NCI-H345 (cell line): ENCODE data around the gene SNAP29.
"Not testable (repeated sequence)": the region's sequence is repeated elsewhere in the genome, so short reads cannot be mapped to it uniquely, and the experiment has no call there.

ENCODE experiments used
- DNase-seq: peaks from one replicate; lab custom pipeline; 2025; lab: John Stamatoyannopoulos, UW

Gene SNAP29

DNA sequence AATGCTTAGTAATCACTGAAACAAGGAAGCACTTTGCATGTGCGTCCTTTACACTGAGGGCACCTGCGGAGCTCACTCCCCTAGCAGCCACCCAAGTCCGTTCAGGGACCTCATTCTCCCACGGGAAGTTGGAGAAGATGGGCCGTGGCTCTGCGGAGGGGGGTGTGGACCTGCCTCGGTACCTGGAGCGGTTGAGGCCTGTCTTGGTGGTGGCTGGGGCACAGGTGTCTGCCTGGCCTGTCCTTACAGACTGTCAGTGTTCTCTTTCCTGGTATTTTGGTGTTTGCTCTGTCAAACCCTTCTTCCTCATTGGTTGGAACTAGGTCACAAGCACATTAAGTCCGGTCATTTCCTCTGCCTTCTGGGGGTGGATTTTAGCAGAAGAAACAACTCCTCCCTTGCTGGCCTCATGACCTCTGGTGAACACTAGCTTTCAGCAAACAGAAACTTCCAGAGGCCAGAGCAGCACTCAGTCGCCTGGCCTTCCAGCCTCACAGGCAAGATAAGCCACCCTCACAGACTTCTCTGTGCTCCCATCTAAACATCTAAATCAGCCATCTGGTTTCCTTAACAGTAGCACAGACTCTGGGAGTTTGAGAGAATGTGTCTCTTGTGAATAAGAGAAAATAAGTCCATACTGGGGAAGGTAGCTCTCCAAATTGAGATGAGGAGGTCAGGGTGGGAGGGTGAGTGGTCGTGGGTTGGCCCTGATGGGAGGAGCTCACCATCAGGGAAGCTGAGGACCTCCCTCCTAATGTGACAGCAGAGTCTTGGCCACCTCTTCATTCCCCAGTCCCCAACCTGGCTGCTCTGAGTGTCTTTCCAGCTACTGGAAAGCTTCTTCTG is 8.6 kb downstream of the SNAP29 start:
- no peak for DNase-seq

GRCh38 chr22:20868025-20868962 is 9.5 kb downstream of the SNAP29 start:
- DNase-seq: no peak

- no peak for DNase-seq
Measured at GRCh38 chr22:20869234-20869633, 10.4 kb downstream of the SNAP29 start.

DNA sequence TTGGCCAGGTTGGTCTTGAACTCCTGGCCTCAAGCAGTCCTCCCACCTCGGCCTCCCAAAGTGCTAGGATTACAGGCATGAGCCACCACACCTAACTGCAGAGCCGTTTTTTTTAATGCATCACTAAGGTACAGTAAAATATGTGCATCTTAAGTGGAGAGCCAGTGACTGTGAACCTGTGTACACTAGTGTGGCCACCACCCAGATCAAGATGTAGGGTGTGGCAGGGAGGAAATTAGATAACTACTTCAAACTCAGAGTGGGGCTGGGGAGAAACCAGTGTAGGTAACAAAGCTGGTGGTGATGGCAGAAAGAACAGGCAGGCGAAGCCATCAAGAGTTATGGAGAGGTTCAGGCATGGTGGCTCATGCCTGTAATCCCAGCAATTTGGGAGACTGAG is 14.4 kb downstream of the SNAP29 start:
- no peak for DNase-seq

GRCh38 chr22:20875296-20875695 is 16.5 kb downstream of the SNAP29 start:
- DNase-seq: no peak

DNA sequence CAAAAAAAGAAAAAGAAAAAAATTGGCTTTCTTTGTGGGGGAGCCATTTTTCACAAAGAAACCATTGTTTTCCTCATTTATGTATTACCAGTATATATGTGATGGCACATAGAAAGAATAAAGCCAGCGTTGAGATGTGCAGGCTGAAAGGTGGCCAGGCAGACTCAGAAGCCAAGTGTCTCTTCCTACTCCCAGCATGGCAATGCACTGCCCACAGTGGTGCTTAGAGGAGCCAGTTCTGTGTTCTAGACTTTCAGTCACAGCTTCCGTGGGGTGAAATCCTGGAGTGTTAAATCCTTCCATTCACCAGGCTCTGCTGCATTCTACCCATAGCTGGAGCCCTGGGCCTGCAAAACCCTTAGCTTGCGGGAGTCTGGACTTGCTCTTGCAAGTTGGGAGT is 18.9 kb downstream of the SNAP29 start:
- DNase-seq: no peak

DNA sequence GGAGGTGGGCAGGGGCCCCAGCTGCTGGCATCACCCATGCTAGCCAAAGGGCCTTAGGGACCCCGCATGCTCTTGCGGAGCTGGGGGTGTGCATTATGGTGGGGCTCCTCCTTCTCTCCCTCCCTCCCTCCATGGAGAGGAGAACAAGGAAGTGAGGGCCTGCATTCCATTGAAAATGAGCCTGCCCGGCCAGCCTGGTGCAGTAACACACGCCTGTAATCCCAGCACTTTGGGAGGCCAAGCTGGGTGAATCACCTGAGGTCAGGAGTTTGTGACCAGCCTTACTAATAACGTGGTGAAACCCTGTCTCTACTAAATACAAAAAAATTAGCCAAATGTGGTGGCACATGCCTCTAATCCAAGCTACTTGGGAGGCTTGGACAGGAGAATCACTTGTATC is 22.4 kb downstream of the SNAP29 start:
- DNase-seq: no peak

DNA sequence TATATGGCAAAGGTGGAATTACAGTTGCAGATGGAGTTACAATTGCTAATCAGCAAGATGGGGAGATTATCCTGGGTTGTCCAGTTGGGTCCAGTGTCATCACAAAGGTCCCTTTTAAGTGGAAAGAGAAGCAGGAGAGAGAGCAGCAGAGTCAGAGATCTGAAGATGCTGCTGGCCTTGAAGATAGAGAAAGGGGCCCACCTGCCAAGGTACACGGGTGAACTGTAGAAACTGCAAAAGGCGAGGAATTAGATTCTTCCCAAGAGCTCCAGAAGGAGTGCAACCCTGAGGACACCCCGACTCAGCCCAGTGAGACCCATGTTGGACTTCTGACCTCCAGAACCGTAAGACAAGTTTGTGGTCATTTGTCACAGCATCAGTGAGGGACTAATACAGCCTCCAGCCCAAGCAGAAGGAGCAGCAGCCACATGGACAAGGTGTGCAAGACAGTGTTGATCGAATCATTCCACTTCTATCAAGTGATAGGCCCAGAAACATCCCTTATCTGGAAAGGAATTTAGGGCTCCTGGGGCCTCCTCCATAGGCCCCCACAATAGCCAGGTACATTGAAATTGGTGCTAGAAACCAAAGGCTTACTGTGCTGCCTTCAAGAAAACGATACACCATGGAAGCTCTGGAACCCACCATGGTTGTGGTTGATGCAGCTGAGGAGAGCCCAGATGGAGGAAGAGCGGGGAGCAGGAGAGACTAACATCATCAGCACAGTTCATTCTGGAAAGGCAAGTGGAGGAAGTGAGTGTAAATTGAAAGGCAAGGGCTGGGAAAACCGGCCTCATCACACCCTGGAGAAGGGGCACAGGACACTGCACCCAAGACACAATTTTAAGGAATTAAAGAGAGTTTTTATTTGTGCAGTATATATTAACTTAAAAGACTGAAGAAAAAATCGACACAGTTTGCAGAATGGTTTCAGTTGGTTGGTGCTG is 23.3 kb downstream of the SNAP29 start:
- no peak for DNase-seq

- no peak for DNase-seq
Measured at GRCh38 chr22:20882855-20883254, 24.0 kb downstream of the SNAP29 start.

DNA sequence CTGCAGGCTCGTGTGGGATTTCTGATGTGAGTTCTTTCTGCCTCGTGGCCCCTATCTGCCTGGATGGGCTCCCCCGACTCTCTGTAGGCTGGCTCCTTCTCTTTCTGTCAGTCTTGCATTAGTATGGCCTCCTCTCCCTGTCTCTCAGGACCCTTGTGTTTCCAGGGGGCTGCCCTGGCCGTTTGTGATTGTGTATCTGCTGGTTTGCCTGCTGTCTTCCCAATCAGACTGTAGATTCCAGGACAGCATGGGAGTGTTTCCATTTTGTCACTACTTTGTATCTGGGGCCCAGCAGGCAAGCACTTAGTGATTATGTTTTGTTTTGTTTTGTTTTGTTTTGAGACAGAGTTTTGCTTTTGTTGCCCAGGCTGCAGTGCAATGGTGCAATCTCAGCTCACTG is 25.6 kb downstream of the SNAP29 start:
- no peak for DNase-seq

DNA sequence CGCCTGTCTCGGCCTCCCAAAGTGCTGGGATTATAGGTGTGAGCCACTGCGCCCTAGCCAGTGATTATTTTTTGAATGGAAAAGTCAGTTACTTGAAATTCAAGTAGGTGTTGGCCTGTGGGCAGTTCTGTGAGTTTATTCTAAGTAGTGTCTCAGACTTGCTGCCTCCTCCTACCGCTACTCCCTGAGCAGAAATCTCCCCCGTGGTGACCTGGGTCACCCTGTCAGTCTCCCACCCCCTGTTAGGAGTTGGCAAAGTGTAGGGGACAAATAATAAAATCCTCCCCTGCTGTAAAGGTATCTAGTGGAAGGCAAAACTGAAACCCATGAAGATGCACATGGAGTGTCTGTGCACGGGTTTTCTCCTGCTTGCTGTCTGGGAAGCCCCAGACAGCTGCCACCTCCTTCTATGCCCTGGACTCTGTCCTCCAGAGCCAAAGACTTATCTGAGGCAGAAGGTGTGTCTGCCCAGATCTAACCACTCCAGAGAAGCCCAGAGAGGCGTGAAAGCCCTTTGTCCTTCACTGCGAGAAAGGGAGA is 26.3 kb downstream of the SNAP29 start:
- no peak for DNase-seq

DNA sequence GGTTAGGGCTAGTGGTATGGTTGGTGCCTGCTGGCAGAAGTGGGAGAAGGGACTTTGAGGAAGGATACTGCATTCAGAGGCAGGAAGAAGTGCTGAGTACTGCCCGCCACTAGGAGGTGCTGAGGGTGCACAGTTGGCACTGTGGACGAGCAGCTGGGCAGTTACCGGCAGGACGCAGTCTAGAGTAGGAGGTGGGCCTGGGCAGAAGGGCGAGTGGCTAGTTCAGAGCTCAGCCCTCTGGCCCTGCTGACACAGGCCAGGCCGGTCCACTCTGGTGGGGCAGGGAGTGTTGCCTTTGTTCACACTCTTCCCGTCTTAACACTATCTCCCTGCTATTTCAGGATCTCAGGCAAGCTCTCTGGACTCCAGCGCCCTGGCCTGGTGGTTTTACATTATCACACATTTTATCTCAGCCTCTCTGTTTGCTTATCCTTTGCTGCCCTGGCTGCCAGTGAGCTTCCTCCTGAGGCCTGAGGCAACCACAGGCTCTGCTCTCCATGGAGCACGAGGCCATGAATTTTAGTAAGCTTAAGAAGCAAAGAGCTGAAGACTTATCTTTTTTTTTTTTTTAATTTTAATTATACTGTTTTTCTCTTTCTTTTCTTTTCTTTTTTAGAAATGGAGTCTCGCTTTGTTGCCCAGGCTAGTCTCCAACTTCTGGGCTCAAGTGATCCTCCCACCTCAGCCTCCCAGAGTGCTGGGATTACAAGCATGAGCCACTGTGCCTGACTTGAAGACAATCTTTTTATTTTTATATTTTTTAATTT is 26.9 kb downstream of the SNAP29 start:
- DNase-seq: peak; percentile 5

- no peak for DNase-seq
Measured at GRCh38 chr22:20887375-20887774, 28.6 kb downstream of the SNAP29 start.

- DNase-seq: no peak
Measured at GRCh38 chr22:20889025-20889704, 30.4 kb downstream of the SNAP29 start.

DNA sequence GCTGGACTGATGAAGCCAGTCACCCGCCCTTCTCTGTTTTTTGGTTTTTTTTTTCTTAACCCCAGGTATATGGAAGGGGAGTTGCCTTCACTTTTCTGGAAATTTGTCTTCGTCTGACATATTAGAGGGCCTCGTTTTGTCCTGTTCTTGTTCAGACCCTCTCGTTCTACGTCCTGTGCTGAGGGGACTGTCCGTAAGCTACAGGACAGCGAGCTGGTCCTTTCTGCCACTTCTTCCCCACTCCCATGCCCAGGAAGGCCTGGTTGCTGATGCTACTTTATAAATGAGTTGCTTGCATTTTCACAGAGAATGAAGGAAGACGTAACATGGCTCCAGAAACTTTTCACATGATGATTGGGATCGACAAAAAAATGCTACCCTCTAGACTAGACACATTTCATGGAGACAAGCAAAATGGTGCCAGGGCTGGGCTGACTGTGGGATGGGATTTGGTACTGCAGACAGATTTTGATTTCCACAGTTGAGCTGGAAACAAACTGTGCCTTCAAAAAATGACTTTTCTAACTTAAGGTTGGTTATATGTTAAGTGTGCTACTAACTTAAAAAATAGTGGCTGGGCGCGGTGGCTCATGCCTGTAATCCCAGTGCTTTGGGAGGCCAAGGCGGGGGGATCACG is 31.2 kb downstream of the SNAP29 start:
- no peak for DNase-seq

DNA sequence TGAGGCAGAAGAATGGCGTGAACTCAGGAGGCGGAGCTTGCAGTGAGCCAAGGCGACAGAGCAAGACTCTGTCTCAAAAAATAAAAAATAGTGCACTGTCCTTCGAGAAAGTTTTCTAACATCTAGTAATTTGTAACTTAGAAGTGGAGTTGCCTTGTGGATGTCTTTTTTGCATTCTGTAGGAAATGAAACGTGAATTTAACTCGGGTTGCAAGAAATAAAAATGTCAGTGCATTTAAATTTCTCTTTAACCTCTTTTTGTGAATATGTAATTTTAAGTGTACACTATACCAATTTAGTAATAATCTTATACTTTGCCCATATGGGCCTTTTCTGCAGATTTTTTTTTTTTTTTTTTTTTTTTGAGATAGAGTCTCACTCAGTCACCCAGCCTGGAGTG is 32.2 kb downstream of the SNAP29 start:
- no peak for DNase-seq

DNA sequence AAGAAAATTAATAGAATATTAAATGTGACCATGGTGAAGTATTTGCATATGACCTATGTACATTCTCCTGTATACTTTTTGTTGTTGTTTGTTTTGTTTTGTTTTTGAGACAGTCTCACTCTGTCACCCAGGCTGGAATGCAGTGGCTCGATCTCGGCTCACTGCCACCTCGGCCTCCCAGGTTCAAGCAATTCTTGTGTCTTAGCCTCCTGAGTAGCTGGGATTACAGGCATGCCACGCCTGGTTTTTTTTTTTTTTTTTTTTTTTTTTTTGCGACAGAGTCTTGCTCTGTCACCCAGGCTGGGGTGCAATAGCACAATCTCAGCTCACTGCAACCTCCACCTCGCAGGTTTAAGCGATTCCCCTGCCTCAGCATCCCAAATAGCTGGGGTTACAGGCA is 38.9 kb downstream of the SNAP29 start:
- not testable (repeated sequence) for DNase-seq

GRCh38 chr22:20899827-20900423 is 41.1 kb downstream of the SNAP29 start:
- DNase-seq: no peak
